Nephron (organoid): ENCODE measurements around the gene MAP6D1.
A peak's percentile ranks its signal among the peaks of the same experiment; 100 is the strongest.

Source experiments
- H3K27ac Mint-ChIP-seq, 3 experiments: 2 replicates each; pipeline ENCODE4 v1.8.0; 2020; ENCODE audit warnings: mixed read lengths in 3 of 3, mild to moderate bottlenecking in 2 of 3, moderate library complexity in 1 of 3
- H3K27me3 Mint-ChIP-seq: 2 replicates; pipeline ENCODE4 v1.8.0; 2021; ENCODE audit warnings: low read depth, mild to moderate bottlenecking, moderate library complexity, mixed read lengths
- H3K36me3 Mint-ChIP-seq: 2 replicates; pipeline ENCODE4 v1.8.0; 2020; ENCODE audit warnings: low read depth, mixed read lengths
- H3K4me1 Mint-ChIP-seq: 2 replicates; pipeline ENCODE4 v1.8.0; 2020; ENCODE audit warnings: mixed read lengths
- H3K4me3 Mint-ChIP-seq, 3 experiments: 2 replicates each; pipeline ENCODE4 v1.8.0; 2020; ENCODE audit warnings: mild to moderate bottlenecking in 3 of 3, mixed read lengths in 3 of 3, moderate library complexity in 2 of 3
- H3K9me3 Mint-ChIP-seq: 2 replicates; pipeline ENCODE4 v1.8.0; 2020; ENCODE audit warnings: mixed read lengths
- CTCF ChIP-seq, 3 experiments: fragments of 200-600 bp; sonication (generic); IDR thresholded peaks; one replicate each; pipeline ENCODE4 v1.5.0; 2021; ENCODE audit warnings: antibody characterized with exemption in 3 of 3; ENCODE audit not compliant: unreplicated experiment in 3 of 3

Gene MAP6D1

GRCh38 chr3:183825456-183826161, at the start of gene MAP6D1:
Gene MAP6D1, minus strand, starts transcription at chr3:183825577. Its CDS starts 30 bp downstream, at chr3:183825547.
- H3K36me3 Mint-ChIP-seq = peaks cover 27% of the 10 kb centered on the region
- peaks cover 14% of the 10 kb centered on the region for H3K27me3 Mint-ChIP-seq
- H3K4me1 Mint-ChIP-seq = peaks cover 24% of the 10 kb centered on the region
- peak within 1 kb of the TSS in 1 of 3 experiments; percentile 46 for H3K27ac Mint-ChIP-seq
- H3K4me3 Mint-ChIP-seq = peak within 1 kb of the TSS; percentile 80 to 89 (median 84)
- H3K9me3 Mint-ChIP-seq = no peaks in the 10 kb centered on the region
- peak; percentile 35 to 38 (median 37) for TF ChIP-seq CTCF (IDR thresholded peaks at IDR 0.05; ENCODE audit: unreplicated experiment in 3 of 3)

- Mint-ChIP-seq H3K9me3 (no peaks in the 10 kb centered on the region), H3K4me3 (no peak overlapping the region), H3K27me3 (no peaks in the 10 kb centered on the region), H3K27ac (no peak overlapping the region), H3K4me1 (no peaks in the 10 kb centered on the region), H3K36me3 (peaks cover 14% of the 10 kb centered on the region)
- no peak for TF ChIP-seq CTCF (IDR thresholded peaks at IDR 0.05; ENCODE audit: unreplicated experiment in 3 of 3)
These were observed 48.5 kb upstream of the MAP6D1 start for GRCh38 chr3:183873914-183874313.

- H3K9me3 Mint-ChIP-seq = no peaks in the 10 kb centered on the region
- peaks cover 17% of the 10 kb centered on the region for H3K36me3 Mint-ChIP-seq
- H3K27ac Mint-ChIP-seq = no peak overlapping the region
- no peak for TF ChIP-seq CTCF (IDR thresholded peaks at IDR 0.05; ENCODE audit: unreplicated experiment in 3 of 3)
- H3K4me3 Mint-ChIP-seq = no peak overlapping the region
- no peaks in the 10 kb centered on the region for H3K27me3 Mint-ChIP-seq
- H3K4me1 Mint-ChIP-seq = no peaks in the 10 kb centered on the region
These were observed 46.2 kb upstream of the MAP6D1 start for GRCh38 chr3:183871541-183871940.

- H3K27ac Mint-ChIP-seq = no peak overlapping the region
- H3K4me3 Mint-ChIP-seq = no peak overlapping the region
- no peaks in the 10 kb centered on the region for H3K27me3 Mint-ChIP-seq
- TF ChIP-seq CTCF (IDR thresholded peaks at IDR 0.05; ENCODE audit: unreplicated experiment in 3 of 3) = no peak
- no peaks in the 10 kb centered on the region for H3K4me1 Mint-ChIP-seq
- peaks cover 25% of the 10 kb centered on the region for H3K36me3 Mint-ChIP-seq
- H3K9me3 Mint-ChIP-seq = no peaks in the 10 kb centered on the region
These were observed 45.2 kb upstream of the MAP6D1 start for GRCh38 chr3:183870563-183870962.

- Mint-ChIP-seq H3K4me3 (no peak overlapping the region), H3K27me3 (no peaks in the 10 kb centered on the region), H3K4me1 (no peaks in the 10 kb centered on the region), H3K27ac (no peak overlapping the region), H3K36me3 (peaks cover 42% of the 10 kb centered on the region), H3K9me3 (no peaks in the 10 kb centered on the region)
- TF ChIP-seq CTCF (IDR thresholded peaks at IDR 0.05; ENCODE audit: unreplicated experiment in 3 of 3) = no peak
These were observed 43.4 kb upstream of the MAP6D1 start for GRCh38 chr3:183868796-183869195.

- H3K27me3 Mint-ChIP-seq = no peaks in the 10 kb centered on the region
- H3K4me1 Mint-ChIP-seq = no peaks in the 10 kb centered on the region
- no peak for TF ChIP-seq CTCF (IDR thresholded peaks at IDR 0.05; ENCODE audit: unreplicated experiment in 3 of 3)
- H3K4me3 Mint-ChIP-seq = no peak overlapping the region
- peaks cover 74% of the 10 kb centered on the region for H3K36me3 Mint-ChIP-seq
- H3K27ac Mint-ChIP-seq = peak overlapping the region in 1 of 3 experiments; percentile 37
- H3K9me3 Mint-ChIP-seq = no peaks in the 10 kb centered on the region
These were observed 37.2 kb upstream of the MAP6D1 start for GRCh38 chr3:183862610-183863009.
